SU-DHL-6 (cell line): ENCODE data around the gene GUCA1C.

Experiments
- H2AFZ ChIP-seq: fragments of 200-600 bp; sonication (generic); 2 replicates; pipeline ENCODE4 v1.6.1; 2014; ENCODE audit warnings: low read depth, mild to moderate bottlenecking, moderate library complexity, mixed read lengths, antibody characterized with exemption, low read length; ENCODE audit not compliant: severe bottlenecking
- H3F3A ChIP-seq: fragments of 200-600 bp; shearing (Covaris generic); 2 replicates; pipeline ENCODE4 v1.6.0; 2016; ENCODE audit warnings: antibody characterized with exemption, mild to moderate bottlenecking; ENCODE audit not compliant: insufficient read depth
- H3K27ac ChIP-seq: fragments of 200-600 bp; sonication (generic); 2 replicates; pipeline ENCODE4 v1.5.1; 2016; ENCODE audit warnings: low read depth, mild to moderate bottlenecking, low read length, moderate library complexity, mixed read lengths
- H3K27me3 ChIP-seq: fragments of 200-600 bp; sonication (generic), shearing (Covaris generic); 2 replicates; pipeline ENCODE4 v1.6.0; 2014; ENCODE audit warnings: mild to moderate bottlenecking, low read length
- H3K36me3 ChIP-seq: fragments of 200-600 bp; sonication (generic); 2 replicates; pipeline ENCODE4 v1.6.1; 2014; ENCODE audit warnings: mild to moderate bottlenecking, low read length, mixed read lengths
- H3K4me2 ChIP-seq: fragments of 300-600, 200-600 bp; shearing (Covaris generic), sonication (generic); 2 replicates; pipeline ENCODE4 v1.6.0; 2014; ENCODE audit warnings: low read length, low read depth, mild to moderate bottlenecking; ENCODE audit not compliant: poor library complexity, severe bottlenecking
- H3K4me3 ChIP-seq: fragments of 200-600 bp; sonication (generic); 2 replicates; pipeline ENCODE4 v1.5.1; 2014; ENCODE audit warnings: antibody characterized with exemption, low read length, mild to moderate bottlenecking, mixed read lengths; ENCODE audit not compliant: insufficient read depth, poor library complexity, severe bottlenecking
- H3K79me2 ChIP-seq: fragments of 200-600 bp; sonication (generic); 2 replicates; pipeline ENCODE4 v1.6.1; 2014; ENCODE audit warnings: mild to moderate bottlenecking, low read length, moderate library complexity; ENCODE audit not compliant: insufficient read depth
- H3K9ac ChIP-seq: fragments of 200-600 bp; sonication (generic); 2 replicates; pipeline ENCODE4 v1.7.0; 2014; ENCODE audit warnings: mild to moderate bottlenecking, low read length
- H3K9me2 ChIP-seq: fragments of 200-600 bp; sonication (generic); replicated peaks from 2 replicates; pipeline ENCODE4 v1.6.1; 2014; ENCODE audit warnings: low read length; ENCODE audit not compliant: insufficient read depth
- H3K9me3 ChIP-seq: fragments of 200-600 bp; sonication (generic); 2 replicates; pipeline ENCODE4 v1.6.1; 2014; ENCODE audit warnings: low read length, mixed read lengths; ENCODE audit not compliant: insufficient read depth
- H4K20me1 ChIP-seq: fragments of 200-600 bp; sonication (generic); 2 replicates; pipeline ENCODE4 v1.6.1; 2014; ENCODE audit warnings: low read depth, mild to moderate bottlenecking, antibody characterized with exemption, low read length, moderate library complexity, mixed read lengths
- CTCF ChIP-seq: fragments of 200-600 bp; sonication (generic); IDR thresholded peaks from one replicate; pipeline ENCODE4 v1.5.1; 2017; ENCODE audit warnings: antibody characterized with exemption, mild to moderate bottlenecking, low read length, moderate library complexity; ENCODE audit not compliant: insufficient read depth, poor library complexity, severe bottlenecking
- EZH2phosphoT487 ChIP-seq: fragments of 200-600 bp; sonication (generic), shearing (Covaris generic); conservative IDR thresholded peaks from 2 replicates; pipeline ENCODE4 v1.6.1; 2018; ENCODE audit warnings: mild to moderate bottlenecking, antibody characterized with exemption, low read length, moderate library complexity, mixed read lengths

GUCA1C gene

DNA sequence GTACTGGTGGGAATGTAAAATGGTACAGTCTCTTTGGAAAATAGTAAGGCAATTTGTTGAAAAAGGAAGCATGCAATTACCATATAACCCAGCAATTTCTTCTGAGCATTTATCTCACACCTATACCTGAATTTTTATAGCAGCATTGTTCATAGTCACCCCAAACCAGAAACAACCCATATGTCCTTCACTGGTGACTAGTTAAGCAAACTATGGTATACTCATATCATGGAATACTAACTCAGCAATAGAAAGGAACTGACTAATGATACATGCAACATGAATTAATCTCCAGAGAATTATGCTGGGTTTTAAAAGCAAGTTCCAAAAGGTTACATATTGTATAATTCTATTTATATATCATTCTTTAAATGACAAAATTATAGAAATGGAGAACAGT, 70.9 kb downstream of the GUCA1C start:
- TF ChIP-seq CTCF (no peak), EZH2phosphoT487 (no peak)
- H3K36me3 ChIP-seq, result no peaks in the 10 kb centered on the region
- H3K27me3 ChIP-seq, result no peaks in the 10 kb centered on the region
- H3K9me2 ChIP-seq, result no peaks in the 10 kb centered on the region
- H3K9me3 ChIP-seq, result no peaks in the 10 kb centered on the region
- H3K4me2 ChIP-seq, result no peak overlapping the region
- H3K4me3 ChIP-seq, result no peak overlapping the region
- H2AFZ ChIP-seq, result no peak overlapping the region
- H4K20me1 ChIP-seq, result no peaks in the 10 kb centered on the region
- H3K9ac ChIP-seq, result no peak overlapping the region
- no peak overlapping the region for H3K27ac ChIP-seq
- H3K79me2 ChIP-seq, result no peaks in the 10 kb centered on the region
- no peaks in the 10 kb centered on the region for H3F3A ChIP-seq

GRCh38 chr3:108879915-108880314, 73.8 kb downstream of the GUCA1C start:
- Histone ChIP-seq H2AFZ (no peak overlapping the region), H3K27me3 (no peaks in the 10 kb centered on the region), H4K20me1 (no peaks in the 10 kb centered on the region), H3K4me3 (no peak overlapping the region), H3F3A (no peaks in the 10 kb centered on the region), H3K4me2 (no peak overlapping the region), H3K9me3 (no peaks in the 10 kb centered on the region), H3K9ac (no peak overlapping the region), H3K27ac (no peak overlapping the region), H3K9me2 (no peaks in the 10 kb centered on the region), H3K79me2 (no peaks in the 10 kb centered on the region), H3K36me3 (no peaks in the 10 kb centered on the region)
- no peak for TF ChIP-seq EZH2phosphoT487
- TF ChIP-seq CTCF, result no peak

- no peaks in the 10 kb centered on the region for H3K27me3 ChIP-seq
- H3K27ac ChIP-seq, result no peak overlapping the region
- H3K9ac ChIP-seq, result no peak overlapping the region
- no peak overlapping the region for H3K4me2 ChIP-seq
- no peak for TF ChIP-seq EZH2phosphoT487
- no peak for TF ChIP-seq CTCF
- no peak overlapping the region for H2AFZ ChIP-seq
- no peaks in the 10 kb centered on the region for H3K79me2 ChIP-seq
- no peaks in the 10 kb centered on the region for H3K9me3 ChIP-seq
- no peaks in the 10 kb centered on the region for H4K20me1 ChIP-seq
- H3F3A ChIP-seq, result no peaks in the 10 kb centered on the region
- H3K4me3 ChIP-seq, result no peak overlapping the region
- no peaks in the 10 kb centered on the region for H3K36me3 ChIP-seq
- H3K9me2 ChIP-seq, result no peaks in the 10 kb centered on the region
These were observed 75.8 kb downstream of the GUCA1C start for GRCh38 chr3:108877901-108878300.

DNA sequence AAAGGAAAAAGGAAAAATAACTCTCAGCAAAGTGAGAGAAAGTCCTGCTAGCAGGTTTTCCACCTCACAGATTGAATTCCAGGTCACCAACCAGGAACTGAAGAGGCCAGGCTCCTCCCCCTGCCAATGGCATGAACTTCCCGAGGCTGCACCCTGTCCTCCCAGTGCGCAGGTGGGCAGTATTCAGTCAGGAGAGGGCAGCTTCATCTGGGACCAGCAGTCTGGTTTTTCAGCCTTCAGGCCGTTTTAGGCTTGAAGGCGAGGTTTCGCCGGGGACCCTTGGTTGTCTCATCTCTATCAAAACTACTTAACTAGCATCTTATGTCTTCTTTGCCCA, 89.9 kb downstream of the GUCA1C start:
- no peaks in the 10 kb centered on the region for H3K36me3 ChIP-seq
- no peak overlapping the region for H3K4me2 ChIP-seq
- TF ChIP-seq CTCF (no peak), EZH2phosphoT487 (no peak)
- no peaks in the 10 kb centered on the region for H3K27me3 ChIP-seq
- H3K9ac ChIP-seq, result no peak overlapping the region
- H3K4me3 ChIP-seq, result no peak overlapping the region
- H3K27ac ChIP-seq, result no peak overlapping the region
- H3K9me3 ChIP-seq, result no peaks in the 10 kb centered on the region
- H3F3A ChIP-seq, result no peaks in the 10 kb centered on the region
- no peak overlapping the region for H2AFZ ChIP-seq
- no peaks in the 10 kb centered on the region for H3K79me2 ChIP-seq
- no peaks in the 10 kb centered on the region for H4K20me1 ChIP-seq
- H3K9me2 ChIP-seq, result no peaks in the 10 kb centered on the region
